D721Med (cell line): ENCODE data around the gene EEFSEC.

ENCODE experiments used
- DNase-seq: peaks from one replicate; pipeline ENCODE4 v3.0.0; 2011; ENCODE audit warnings: low spot score; ENCODE audit not compliant: insufficient read length
- FAIRE-seq: peaks from 2 replicates; lab custom pipeline; 2011; peaks lifted over from hg19 to GRCh38; lab: Jason Lieb, UNC
- TF ChIP-seq, protein P1 (sequence below): IDR thresholded peaks from 2 replicates; pipeline ENCODE4 v1.5.1; 2012; ENCODE audit warnings: mild to moderate bottlenecking, control low read depth; ENCODE audit not compliant: insufficient read depth; ENCODE audit errors: missing control alignments

Gene EEFSEC

DNA sequence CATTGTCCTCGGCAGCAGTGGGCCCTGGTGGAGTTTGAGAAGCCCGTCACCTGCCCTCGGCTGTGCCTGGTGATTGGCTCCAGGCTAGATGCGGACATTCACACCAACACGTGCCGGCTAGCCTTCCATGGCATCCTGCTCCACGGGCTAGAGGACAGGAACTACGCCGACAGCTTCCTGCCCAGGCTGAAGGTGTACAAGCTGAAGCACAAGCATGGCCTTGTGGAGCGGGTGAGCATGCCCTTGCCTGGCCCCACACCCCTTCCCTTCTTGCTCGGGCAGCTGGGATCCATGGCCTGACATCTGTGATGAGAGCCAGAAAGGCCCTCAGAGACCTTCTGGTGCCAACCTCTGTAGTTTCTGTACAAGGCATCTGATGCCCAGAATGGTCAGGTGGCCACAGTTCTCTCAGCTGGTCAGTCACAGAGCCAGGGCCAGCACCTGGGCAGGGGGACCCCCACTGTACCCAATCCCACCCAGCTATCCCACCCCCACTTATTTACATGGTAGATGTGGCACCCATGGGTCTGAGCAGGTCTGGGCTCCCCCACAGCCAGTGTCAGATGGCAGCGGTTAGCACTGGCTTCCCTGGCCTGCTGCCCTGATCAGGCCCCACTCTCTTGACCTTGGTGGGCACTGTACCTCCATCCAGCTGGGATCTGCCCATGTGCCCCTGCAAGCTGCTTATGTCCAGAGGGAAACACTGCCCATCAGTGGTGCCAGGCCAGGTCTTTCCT lies 188.5 kb downstream of the EEFSEC start:
- no peak for DNase-seq
- FAIRE-seq: no peak

DNA sequence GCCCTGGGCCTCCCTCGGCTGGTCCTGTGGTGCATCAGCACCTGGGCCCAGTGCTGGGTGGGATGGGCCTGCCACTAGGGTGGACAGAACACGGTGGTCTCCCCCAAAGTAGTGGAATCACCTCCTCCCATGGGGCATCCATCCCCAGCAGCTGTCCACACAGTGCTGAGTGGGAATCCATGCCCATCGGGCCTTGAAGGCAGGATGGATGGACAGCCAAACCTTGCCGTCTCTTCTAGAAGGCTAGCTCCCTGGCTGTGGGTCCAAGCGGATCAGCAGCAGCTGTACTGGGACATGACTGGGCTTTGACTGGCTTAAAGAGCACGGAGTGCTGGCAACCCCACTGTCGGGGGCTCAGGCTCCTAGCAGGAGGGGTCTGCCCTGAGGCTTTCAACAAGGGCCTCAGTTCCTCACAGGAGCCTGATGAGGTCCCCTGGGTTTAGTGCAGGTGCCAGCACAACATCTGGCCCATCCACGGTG lies 189.5 kb downstream of the EEFSEC start:
- TF ChIP-seq, protein P1, sequence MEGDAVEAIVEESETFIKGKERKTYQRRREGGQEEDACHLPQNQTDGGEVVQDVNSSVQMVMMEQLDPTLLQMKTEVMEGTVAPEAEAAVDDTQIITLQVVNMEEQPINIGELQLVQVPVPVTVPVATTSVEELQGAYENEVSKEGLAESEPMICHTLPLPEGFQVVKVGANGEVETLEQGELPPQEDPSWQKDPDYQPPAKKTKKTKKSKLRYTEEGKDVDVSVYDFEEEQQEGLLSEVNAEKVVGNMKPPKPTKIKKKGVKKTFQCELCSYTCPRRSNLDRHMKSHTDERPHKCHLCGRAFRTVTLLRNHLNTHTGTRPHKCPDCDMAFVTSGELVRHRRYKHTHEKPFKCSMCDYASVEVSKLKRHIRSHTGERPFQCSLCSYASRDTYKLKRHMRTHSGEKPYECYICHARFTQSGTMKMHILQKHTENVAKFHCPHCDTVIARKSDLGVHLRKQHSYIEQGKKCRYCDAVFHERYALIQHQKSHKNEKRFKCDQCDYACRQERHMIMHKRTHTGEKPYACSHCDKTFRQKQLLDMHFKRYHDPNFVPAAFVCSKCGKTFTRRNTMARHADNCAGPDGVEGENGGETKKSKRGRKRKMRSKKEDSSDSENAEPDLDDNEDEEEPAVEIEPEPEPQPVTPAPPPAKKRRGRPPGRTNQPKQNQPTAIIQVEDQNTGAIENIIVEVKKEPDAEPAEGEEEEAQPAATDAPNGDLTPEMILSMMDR: no peak
- DNase-seq (no peak), FAIRE-seq (no peak)

More for the DNA sequence above, 188.5 kb downstream of the EEFSEC start:
- TF ChIP-seq, protein P1: no peak

DNA sequence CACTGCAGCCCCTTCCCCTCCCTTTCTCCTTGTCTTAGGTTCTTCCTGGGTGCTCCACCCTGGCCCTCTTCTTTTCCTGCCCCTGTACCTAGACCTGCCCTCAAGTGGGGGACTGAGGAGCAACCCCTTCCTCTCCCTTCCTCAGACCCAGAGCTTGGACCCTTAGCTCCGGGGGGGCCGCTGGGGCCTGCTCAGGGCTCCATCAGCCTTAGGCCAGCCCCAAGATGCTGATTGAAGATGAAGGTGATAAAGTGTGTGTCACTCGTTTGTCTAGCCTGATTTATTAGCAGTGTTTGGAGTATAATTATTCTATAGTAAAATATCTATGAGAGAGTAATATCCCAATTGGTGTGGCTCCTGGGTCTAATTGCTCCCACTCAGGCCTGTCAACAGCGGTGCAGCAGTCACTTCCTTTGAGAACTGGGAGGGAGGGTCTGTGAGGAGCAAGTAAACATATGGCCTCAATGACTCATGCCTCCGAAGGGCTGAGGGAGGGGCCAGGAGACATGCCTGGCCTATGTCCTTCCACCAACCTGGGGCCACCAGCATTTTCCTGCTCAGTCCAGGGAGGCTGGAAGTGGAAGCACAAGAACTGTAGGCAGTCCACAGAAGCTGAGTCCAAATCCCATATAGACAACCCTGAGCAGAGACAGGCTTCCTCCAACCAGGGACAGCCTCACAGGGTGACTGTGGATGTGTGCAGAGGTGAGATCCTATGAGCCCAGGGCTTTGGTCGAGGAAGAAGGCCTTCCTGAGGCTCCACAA lies 190.2 kb downstream of the EEFSEC start:
- FAIRE-seq (no peak), DNase-seq (no peak)
- TF ChIP-seq, protein P1: no peak

DNA sequence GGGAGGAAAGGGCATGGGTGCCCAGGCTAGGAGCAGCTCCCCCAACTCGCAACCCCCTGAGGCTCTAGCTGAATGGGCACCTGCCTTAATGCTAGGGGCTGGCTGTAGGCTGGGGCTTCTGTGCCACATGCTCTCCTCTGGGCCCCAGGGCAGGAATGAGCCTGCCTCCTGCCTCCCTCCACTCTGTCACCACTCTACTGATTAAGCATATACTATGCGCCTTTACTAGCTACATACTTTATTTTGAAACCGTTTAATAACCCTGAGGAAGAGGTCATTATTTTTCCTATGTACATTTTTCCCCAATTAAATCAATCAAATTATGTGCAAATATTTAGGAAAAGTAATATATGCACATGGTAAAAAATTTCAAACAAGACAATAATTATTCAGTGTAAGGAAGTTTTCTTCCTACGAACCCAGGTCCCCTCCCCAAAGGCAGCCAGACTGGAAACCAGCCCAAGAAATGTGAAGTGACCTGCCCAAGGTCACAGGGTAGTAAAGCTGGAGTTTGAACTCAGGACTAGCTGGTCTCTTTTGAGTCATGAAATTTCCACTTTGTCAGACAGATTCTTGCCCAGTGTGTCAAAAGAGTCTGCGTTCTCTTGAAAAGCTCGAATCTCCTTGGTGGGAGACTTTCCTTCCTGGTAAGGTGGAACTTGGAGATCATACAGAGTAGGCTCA lies 190.9 kb downstream of the EEFSEC start:
- no peak for FAIRE-seq
- TF ChIP-seq, protein P1: no peak

DNA sequence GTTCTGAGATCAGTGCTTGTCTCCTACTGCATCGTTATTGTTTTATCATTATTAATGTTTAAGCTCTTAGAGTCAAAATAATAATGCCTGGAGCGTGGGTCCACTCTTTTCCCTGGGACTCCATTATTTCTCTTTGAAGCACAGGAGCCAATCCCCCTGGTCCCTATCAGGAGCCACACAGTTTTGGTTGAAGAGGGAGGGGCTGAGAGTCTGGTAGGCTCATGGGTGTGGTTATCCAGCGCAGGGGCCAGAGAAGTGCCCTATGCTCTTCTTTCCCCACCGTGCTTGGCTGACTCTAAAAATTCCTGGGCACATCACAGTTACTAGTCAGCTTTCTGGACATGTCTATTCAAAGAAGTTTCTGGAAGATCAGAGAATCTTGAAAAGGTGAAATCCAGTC lies 191.9 kb downstream of the EEFSEC start:
- no peak for FAIRE-seq
- TF ChIP-seq, protein P1: no peak
- DNase-seq: no peak

More for the DNA sequence above, 190.9 kb downstream of the EEFSEC start:
- no peak for DNase-seq

DNA sequence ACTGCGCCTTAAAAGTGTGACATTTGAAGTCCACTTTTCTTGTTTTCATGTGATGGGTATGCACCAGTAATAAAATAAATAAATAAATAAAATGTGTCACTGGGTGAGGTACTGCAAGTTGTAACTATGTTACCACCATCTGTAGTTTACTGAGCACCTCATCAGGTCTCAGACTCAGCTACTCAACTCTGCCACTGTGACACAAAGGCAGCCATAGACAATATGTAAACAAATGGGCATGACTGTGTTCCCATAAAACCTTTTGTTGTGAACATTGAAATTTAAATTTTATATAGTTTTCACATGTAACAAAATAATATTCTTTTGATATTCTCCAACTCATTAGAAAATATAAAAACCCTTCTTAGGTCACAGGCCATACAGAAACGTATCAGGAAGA lies 193.3 kb downstream of the EEFSEC start:
- FAIRE-seq: no peak
- DNase-seq: no peak
- TF ChIP-seq, protein P1: no peak
